ENCODE data around the gene AJAP1.

The AJAP1 gene

GRCh38 chr1:4734219-4734618, 79.8 kb downstream of the AJAP1 start:
- H3K4me3 ChIP-seq (ENCODE audit: low read depth, low read length), result no peak overlapping the region
- TF ChIP-seq MYC (IDR thresholded peaks at IDR 0.05; ENCODE audit: low read depth, low read length) (no peak), POLR2A (IDR thresholded peaks at IDR 0.05; ENCODE audit: extremely low read depth, insufficient read length) (no peak), CTCF (IDR thresholded peaks at IDR 0.05; ENCODE audit: low read depth, low read length) (no peak), MAX (IDR thresholded peaks at IDR 0.05; ENCODE audit: low read depth, low read length) (no peak)
- DNase-seq (ENCODE audit: low read depth), result no peak

GRCh38 chr1:4734791-4735190, 80.4 kb downstream of the AJAP1 start:
- TF ChIP-seq CTCF (IDR thresholded peaks at IDR 0.05; ENCODE audit: low read depth, low read length), result no peak
- no peak for TF ChIP-seq MYC (IDR thresholded peaks at IDR 0.05; ENCODE audit: low read depth, low read length)
- no peak for TF ChIP-seq POLR2A (IDR thresholded peaks at IDR 0.05; ENCODE audit: extremely low read depth, insufficient read length)
- no peak for TF ChIP-seq MAX (IDR thresholded peaks at IDR 0.05; ENCODE audit: low read depth, low read length)
- H3K4me3 ChIP-seq (ENCODE audit: low read depth, low read length), result no peak overlapping the region
- no peak for DNase-seq (ENCODE audit: low read depth)

GRCh38 chr1:4736254-4736653, 81.8 kb downstream of the AJAP1 start:
- TF ChIP-seq CTCF (IDR thresholded peaks at IDR 0.05; ENCODE audit: low read depth, low read length) (no peak), MYC (IDR thresholded peaks at IDR 0.05; ENCODE audit: low read depth, low read length) (no peak), MAX (IDR thresholded peaks at IDR 0.05; ENCODE audit: low read depth, low read length) (peak; percentile 15; the same call in 1 of the 2 replicates)
- peak; percentile 87 for DNase-seq (ENCODE audit: low read depth)
- no peak overlapping the region for H3K4me3 ChIP-seq (ENCODE audit: low read depth, low read length)

- H3K4me3 ChIP-seq (ENCODE audit: low read depth, low read length), result no peak overlapping the region
- no peak for TF ChIP-seq MAX (IDR thresholded peaks at IDR 0.05; ENCODE audit: low read depth, low read length)
- TF ChIP-seq CTCF (IDR thresholded peaks at IDR 0.05; ENCODE audit: low read depth, low read length), result peak; percentile 7
- DNase-seq (ENCODE audit: low read depth), result no peak
These were observed 87.5 kb downstream of the AJAP1 start for GRCh38 chr1:4741876-4742423.

GRCh38 chr1:4743978-4744750, 89.8 kb downstream of the AJAP1 start:
- no peak for TF ChIP-seq MYC (IDR thresholded peaks at IDR 0.05; ENCODE audit: low read depth, low read length)
- TF ChIP-seq POLR2A (IDR thresholded peaks at IDR 0.05; ENCODE audit: extremely low read depth, insufficient read length), result no peak
- TF ChIP-seq CTCF (IDR thresholded peaks at IDR 0.05; ENCODE audit: low read depth, low read length), result no peak
- TF ChIP-seq MAX (IDR thresholded peaks at IDR 0.05; ENCODE audit: low read depth, low read length), result no peak
- no peak for DNase-seq (ENCODE audit: low read depth)
- H3K4me3 ChIP-seq (ENCODE audit: low read depth, low read length), result no peak overlapping the region
